ENCODE results near the gene SNX1.
"Not testable (repeated sequence)": the region's sequence is repeated elsewhere in the genome, so short reads cannot be mapped to it uniquely, and the experiment has no call there.

Gene SNX1

GRCh38 chr15:64068133-64068532 is 27.6 kb upstream of the SNX1 start:
- TF ChIP-seq CTCF (IDR thresholded peaks at IDR 0.05; ENCODE audit: borderline replicate concordance, insufficient read depth, low read depth, low read length) = no peak
- no peak overlapping the region for H3K4me3 ChIP-seq (ENCODE audit: low read depth, low read length)

- TF ChIP-seq CTCF (IDR thresholded peaks at IDR 0.05; ENCODE audit: borderline replicate concordance, insufficient read depth, low read depth, low read length) = no peak
- no peak overlapping the region for H3K4me3 ChIP-seq (ENCODE audit: low read depth, low read length)
Measured at GRCh38 chr15:64070106-64070505, 25.7 kb upstream of the SNX1 start.

GRCh38 chr15:64070965-64071851 is 24.6 kb upstream of the SNX1 start:
- H3K4me3 ChIP-seq (ENCODE audit: low read depth, low read length) = no peak overlapping the region
- TF ChIP-seq CTCF (IDR thresholded peaks at IDR 0.05; ENCODE audit: borderline replicate concordance, insufficient read depth, low read depth, low read length) = no peak

GRCh38 chr15:64071931-64072765 is 23.6 kb upstream of the SNX1 start:
- TF ChIP-seq CTCF (IDR thresholded peaks at IDR 0.05; ENCODE audit: borderline replicate concordance, insufficient read depth, low read depth, low read length) = no peak
- no peak overlapping the region for H3K4me3 ChIP-seq (ENCODE audit: low read depth, low read length)

GRCh38 chr15:64072812-64073211 is 23.0 kb upstream of the SNX1 start:
- H3K4me3 ChIP-seq (ENCODE audit: low read depth, low read length) = no peak overlapping the region
- TF ChIP-seq CTCF (IDR thresholded peaks at IDR 0.05; ENCODE audit: borderline replicate concordance, insufficient read depth, low read depth, low read length) = no peak

GRCh38 chr15:64073496-64073895 is 22.3 kb upstream of the SNX1 start:
- not testable (repeated sequence) for H3K4me3 ChIP-seq (ENCODE audit: low read depth, low read length)

- no peak for TF ChIP-seq CTCF (IDR thresholded peaks at IDR 0.05; ENCODE audit: borderline replicate concordance, insufficient read depth, low read depth, low read length)
- H3K4me3 ChIP-seq (ENCODE audit: low read depth, low read length) = no peak overlapping the region
Measured at GRCh38 chr15:64082757-64083156, 13.0 kb upstream of the SNX1 start.
